LHCN-M2 (cell line): ENCODE measurements around the gene THBS4. TPM values are rescaled to one million over a fixed set of nuclear protein-coding genes. Genes with fewer than 3 reads are reported as not detected.
"Not testable (repeated sequence)": the region's sequence is repeated elsewhere in the genome, so short reads cannot be mapped to it uniquely, and the experiment has no call there.

Experiments
- DNase-seq: peaks from one replicate; pipeline ENCODE4 v3.0.0-alpha.2; 2012; ENCODE audit warnings: low read depth
- total RNA-seq: library from RNA; depleted of rRNA; stranded (reverse); fragments of >200 nt; gene quantifications from 2 replicates; pipeline ENCODE4 v1.2.3, GENCODE V29; 2014

The THBS4 gene
- total RNA-seq, 1 experiment from 2014 or later = 0.11 TPM

DNA sequence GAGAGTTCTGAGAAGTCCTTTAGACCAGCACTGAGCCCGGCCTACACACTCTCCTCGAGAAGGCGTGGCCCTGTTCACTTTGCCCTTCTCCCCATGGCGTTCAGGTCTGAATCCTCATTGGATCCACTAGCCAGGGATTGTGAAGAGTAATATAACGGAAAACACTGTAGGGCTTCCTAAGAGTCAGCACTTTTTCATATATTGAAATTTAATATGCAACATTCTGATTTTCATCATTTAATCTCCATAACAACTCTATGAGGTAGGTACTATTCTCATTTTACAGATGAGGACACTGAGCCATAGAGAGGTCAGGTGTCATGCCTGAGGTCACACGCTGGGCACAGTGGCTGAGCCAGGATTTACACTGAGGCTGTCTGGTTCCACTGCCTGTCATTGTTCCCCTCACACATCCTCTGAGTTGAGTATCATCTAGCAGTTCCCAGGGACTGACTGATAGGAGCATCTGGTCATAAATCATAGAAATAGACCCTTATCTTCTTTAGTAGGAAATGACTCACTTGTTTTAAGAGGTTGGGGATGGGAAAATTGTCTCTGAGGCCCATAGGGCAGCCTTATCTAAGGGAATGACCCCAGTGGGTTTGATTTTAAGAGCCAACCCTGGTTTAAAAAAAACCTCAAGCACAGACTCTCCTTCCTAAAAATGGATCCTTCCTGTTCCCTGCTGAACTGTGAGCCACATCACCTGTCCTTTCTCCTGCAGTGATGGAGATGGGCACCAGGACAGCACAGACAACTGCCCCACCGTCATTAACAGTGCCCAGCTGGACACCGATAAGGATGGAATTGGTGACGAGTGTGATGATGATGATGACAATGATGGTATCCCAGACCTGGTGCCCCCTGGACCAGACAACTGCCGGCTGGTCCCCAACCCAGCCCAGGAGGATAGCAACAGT is 41.2 kb downstream of the THBS4 start:
- peak; percentile 56 for DNase-seq

DNA sequence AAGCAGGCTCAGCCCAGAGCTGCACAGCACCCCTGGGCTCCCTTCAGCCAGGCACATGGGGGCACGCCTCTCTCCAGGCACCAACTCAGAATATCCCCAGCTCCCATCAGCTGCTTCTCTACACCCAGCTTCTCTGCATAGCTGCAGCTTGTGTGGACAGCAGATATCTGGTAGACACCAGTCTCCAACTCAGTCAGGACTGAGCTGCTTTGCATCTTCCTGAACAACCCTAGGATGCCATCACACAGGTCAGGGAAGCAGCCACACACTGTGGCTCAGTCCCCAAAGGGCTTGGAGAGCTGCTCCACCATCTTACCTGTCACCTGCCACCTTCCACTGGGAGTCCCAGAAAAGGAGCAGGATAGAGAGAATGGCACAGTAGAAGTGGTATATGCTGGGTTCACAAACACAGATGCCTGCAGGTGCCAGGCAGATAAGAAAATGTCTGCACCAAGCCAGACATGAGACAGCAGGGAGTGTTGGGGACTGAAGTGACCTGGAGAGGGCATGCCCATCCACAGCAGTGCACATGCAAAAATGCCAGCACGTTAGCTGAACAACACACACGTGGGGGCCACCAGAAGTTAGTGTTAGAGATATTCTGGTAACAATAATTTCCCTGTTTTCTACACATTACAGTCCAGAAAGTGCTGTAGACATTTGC is 42.0 kb downstream of the THBS4 start:
- DNase-seq = no peak

DNA sequence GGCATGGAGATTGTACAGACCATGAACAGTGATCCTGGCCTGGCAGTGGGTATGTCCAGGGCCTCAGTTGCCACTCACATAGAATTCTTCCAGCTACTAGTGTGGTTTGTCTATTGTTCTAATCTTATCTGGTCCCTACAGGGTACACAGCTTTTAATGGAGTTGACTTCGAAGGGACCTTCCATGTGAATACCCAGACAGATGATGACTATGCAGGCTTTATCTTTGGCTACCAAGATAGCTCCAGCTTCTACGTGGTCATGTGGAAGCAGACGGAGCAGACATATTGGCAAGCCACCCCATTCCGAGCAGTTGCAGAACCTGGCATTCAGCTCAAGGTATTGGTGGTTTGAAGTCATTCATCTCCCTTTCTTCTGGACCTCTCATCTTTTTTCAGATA is 43.8 kb downstream of the THBS4 start:
- DNase-seq = no peak

DNA sequence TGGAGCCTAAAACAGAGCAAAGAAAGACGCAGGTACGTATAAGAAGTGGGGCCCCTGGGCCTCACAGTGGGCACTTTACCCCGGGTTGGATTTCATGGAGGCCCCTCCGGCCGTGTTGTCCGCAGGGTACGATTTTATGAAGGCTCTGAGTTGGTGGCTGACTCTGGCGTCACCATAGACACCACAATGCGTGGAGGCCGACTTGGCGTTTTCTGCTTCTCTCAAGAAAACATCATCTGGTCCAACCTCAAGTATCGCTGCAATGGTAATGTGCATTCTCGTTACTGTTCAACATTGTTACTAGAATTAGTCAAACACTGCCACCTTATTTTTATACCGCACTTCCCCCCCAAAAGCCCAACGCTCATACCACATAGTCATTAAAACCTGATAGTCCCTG is 47.1 kb downstream of the THBS4 start:
- DNase-seq = no peak

DNA sequence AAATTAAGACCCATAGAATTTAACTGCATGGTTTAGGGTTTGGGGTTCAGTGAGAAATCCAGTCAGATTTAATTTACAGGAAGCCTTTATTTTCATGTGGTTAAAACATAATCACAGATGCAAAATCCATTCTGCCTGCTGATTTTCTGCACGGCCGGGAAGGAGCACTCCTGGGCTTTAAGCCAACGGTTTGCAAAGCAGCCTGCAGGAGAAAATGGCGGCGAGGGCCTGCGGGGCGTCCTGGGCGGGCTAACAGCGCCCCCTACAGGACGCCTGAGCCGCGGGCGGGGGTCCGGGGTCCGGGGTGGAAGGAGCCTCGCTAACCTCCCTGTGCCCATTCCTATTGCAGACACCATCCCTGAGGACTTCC is 47.6 kb downstream of the THBS4 start:
- DNase-seq = peak; percentile 56

DNA sequence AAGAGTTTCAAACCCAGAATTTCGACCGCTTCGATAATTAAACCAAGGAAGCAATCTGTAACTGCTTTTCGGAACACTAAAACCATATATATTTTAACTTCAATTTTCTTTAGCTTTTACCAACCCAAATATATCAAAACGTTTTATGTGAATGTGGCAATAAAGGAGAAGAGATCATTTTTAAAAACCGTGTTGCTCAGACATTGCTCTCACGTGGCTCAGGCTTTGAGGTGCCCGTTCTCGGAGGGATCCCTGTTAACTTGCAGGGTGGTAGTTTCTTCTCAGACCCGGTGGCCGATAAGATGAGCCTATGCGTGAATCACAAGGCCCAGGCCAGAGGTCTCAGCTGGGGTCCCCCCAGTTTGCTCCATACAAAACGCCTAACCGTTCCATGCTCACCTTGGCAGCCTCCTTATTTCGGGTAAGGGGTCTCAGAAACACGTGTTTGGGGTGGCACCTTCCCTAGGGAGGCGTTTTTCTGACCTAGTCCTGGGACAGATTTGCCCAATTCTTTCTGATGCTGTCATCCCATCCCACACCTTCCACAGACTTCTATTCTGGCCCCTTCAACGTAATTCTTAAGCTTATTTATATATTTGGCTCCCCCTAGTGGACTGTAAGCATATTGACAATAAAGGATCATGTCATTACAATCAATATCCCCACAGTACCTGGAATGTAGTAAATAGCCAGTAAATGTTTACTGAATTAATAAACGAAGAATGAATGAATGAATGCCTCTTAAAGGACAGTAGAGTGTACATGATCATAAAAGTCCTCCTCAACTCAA is 48.1 kb downstream of the THBS4 start:
- DNase-seq = peak; percentile 58

DNA sequence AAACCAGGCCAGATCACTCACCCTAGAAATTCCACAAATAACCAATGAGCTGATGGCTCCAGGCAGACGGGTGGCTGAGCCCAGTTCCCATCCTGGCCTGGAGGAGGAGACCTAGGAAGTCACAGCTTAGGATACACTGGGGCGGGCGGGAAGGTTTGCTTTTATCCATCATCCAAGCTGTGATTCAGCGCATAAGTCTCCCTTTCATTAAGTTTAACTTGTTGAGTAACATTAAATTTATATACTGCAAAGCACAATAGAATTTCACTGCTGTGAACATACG is 55.7 kb downstream of the THBS4 start:
- DNase-seq = no peak

DNA sequence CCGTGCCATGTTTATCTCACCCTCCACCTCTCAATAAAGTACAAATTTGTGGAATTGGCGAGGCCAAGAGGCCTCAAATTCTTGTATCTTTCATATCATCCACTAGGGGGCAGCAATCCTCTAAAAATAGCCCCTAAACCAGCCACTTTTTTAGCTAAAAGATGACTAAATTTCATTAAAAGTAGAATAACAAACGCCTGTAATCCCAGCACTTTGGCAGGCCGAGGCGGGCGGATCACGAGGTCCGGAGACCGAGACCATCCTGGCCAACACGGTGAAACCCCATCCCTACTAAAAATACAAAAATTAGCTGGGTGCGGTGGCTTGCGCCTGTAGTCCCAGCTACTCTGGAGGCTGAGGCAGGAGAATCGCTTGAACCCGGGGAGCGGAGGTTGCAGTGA is 56.6 kb downstream of the THBS4 start:
- DNase-seq = peak; percentile 54

DNA sequence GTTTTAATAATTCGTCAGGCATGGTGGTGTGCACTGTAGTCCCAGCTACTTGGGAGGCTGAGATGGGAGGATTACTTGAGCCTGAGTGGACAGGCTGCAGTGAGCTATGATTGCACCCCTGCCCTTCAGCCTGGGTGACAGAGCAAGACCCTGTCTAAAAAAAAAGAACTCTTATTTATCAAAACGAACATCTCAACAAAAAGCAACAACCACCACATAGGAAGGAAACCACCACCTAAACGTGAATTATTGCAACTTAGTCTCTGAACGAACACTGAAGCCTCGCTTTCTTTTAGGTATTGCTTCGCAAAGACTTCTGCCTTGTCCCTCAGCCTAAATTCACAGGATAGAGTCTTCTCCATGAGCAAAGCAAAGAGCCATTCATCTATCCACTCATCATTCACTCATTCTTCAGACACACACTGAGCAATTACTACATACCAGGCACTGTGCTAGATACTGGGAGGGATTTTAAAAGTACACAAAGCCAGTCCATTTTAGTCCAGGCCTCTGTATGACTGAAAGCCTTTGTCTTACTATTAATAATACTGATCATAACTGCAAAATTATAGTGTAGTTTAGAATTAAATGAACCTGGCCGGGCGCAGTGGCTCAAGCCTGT is 57.4 kb downstream of the THBS4 start:
- no peak for DNase-seq

DNA sequence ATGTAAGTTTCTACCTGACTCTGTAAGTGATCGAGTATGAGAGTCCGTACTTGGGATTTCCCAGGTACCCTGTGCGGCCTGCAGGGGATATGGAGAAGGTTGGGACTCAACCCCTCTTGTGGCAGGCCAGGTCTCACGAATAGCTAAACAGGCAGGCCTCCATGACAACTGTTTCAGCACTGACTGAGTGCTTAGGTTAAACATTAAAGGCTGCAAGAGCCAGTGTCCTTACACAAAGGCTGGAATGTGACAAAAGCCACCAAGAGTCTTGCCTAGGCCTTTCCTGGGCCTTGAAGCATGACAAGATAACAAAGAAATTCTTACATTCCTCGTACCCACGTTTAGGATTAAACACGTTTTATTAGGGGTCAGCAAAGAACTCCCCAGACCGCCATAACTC is 58.6 kb downstream of the THBS4 start:
- no peak for DNase-seq

DNA sequence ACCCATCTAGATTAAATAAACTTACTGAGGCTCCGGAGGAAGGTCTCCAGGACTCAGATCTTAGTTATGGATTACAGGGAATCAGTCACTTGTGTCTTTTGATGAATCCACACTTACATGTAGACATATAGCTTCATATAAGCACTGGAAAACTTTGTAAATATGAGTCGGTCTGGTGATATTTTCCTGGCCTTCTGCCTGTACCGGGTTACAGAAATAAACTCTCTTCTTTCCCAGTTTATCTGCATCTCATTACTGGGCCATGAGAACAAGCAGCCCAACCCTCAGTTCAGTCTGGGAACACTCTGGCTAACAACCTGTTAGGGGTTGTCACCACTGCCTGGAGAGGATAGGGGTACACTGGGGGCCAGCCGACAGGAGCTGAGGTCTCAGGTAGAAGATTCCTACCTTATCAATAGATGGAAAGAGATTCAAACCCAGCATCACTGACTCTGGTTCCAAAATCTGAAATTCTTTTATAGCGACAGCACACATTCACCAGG is 59.1 kb downstream of the THBS4 start:
- DNase-seq = no peak

DNA sequence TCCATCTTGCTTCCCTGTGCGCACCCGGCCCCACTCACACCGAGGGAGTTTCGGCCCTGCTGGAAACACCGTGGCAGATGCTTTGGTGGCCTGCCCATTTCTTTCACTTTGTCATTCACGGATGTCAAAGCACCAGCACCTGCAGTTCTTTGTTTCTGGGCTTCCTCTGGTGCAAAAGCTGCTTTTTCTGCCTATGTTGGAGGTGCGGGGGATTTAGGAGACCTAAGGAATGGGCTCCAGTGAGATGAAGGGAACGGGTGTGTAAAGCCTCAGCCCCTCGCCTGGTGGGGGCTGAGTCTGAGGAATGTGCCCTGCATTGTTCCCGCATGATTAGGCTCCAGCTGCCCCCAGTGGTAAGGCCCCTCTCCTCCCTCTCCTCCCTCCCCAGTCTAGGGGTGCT is 62.3 kb downstream of the THBS4 start:
- no peak for DNase-seq

DNA sequence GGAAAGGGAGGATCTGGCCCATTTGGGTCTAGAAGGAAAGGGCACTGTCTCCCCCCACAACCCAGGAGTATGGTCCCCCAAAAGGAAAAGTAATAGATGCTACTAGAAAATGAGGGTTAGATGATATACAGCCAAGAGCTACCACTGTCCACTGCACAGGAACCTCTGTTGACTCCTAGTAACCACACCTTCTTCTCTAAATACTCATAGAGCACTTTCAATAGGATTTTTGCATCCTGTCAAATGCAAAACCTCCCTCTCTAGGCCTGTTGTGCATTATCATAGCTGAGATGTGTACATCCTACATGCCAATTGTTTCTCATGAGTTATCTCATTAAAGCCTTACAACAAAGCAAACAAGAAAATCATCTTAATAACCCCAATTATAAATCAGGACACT is 66.8 kb downstream of the THBS4 start:
- DNase-seq = no peak

DNA sequence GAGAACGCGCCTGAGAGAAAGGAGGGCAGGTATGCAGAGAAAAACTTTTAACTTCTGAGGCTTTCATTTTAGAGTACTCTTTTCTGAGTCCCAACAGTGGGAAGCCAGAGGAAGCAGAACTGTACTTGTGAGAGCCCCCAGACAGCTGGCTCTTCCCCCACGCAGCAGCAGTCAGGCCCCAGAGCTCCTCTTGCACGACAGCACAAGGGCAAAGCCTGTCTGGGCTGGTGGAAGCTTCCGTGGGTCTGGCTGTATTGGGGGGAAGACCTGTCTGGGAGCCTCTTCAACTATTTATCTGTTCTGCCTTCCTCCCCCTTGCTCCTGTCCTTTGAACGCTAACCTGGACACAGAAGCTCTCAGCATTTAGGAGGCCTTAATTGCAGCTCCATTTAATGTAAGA is 68.2 kb downstream of the THBS4 start:
- no peak for DNase-seq

DNA sequence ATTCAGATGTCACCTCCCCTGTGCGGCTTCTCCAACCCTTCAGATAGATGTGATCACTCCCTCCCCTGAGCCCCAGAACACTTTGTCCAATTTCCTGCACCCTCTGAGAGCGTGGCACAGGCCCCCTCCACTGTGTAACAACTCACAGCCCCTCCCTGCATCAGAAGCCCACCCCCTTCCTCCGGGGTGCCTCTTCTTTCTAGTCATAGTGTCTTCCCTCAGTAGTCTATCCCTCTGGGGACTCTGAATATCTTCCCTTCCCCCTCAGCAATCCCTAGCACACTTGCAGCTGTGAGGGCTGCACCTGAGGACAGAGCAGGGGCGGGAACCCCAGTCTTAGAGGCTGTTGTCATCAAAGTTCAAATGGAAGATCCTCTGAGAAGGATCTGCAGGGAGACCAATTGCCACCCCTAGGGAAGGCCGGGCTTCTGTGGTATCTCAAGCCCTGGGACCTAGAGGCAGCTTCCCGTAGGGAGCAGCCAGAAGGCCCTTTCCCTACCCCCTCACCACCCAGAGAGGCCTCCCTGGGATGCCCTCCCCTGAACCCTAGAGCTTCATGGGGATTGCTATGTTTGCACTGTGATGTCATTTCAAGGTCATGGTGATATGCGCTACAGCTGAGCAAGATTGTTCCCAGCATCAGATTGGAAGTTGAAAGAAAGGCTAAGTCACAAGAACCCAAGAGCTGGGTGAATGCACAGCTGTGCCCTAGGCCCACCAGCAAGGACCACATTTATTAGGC is 70.7 kb downstream of the THBS4 start:
- no peak for DNase-seq

DNA sequence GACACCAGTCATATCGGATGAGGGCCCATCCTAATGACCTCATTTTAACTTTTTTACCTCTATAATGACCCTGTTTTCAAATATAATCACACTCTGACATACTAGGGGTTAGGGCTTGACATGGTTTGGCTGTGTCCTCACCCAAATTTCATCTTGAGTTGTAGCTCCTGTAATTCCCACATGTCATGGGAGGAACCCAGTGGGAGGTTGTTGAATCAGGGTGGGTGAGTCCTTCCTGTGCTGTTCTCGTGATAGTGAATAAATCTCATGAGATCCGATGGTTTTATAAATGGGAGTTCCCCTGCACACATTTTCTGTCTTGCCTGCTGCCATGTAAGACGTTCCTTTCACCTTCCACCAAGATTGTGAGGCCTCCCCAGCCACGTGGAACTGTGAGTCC is 71.8 kb downstream of the THBS4 start:
- DNase-seq = no peak

DNA sequence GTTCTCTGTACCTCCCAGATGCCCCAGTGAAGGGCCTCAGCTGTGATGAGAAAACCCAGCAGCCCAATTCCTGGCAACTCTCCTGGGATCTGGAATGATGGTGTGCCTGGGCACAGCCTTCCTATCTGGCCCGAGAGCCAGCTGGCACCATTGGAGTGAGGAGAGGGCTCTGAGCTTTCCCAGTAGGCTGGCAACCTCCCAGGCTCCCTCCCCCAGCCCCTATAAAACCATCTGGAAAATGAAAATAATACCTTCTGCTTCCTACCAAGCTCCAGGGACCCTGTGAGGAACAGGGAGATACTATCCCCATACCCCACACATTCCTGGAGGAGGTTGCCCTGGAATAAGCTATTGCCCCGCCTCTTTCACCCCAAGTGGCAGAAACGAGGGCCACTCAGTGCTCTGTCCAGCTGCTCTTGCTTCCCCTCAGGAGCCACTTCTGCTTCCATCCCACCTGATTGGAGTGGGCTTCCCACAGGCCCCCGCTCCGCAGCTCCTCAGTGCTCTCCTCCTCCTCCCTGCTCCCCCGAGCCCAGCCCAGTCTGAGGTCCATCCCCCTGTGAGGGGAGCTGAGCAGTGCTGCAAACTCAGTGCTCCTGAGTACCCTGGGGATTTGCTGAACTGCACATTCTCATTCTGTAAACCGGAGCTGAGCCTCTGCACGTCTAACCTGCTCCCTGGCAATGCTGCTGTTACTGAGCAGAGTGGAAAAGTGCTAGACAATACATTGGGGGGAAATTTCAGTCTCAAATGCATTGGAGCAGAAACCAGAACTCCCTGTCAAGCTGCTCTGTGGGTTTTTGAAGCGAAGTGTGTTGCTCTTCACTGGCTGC is 74.7 kb downstream of the THBS4 start:
- DNase-seq = peak; percentile 24

DNA sequence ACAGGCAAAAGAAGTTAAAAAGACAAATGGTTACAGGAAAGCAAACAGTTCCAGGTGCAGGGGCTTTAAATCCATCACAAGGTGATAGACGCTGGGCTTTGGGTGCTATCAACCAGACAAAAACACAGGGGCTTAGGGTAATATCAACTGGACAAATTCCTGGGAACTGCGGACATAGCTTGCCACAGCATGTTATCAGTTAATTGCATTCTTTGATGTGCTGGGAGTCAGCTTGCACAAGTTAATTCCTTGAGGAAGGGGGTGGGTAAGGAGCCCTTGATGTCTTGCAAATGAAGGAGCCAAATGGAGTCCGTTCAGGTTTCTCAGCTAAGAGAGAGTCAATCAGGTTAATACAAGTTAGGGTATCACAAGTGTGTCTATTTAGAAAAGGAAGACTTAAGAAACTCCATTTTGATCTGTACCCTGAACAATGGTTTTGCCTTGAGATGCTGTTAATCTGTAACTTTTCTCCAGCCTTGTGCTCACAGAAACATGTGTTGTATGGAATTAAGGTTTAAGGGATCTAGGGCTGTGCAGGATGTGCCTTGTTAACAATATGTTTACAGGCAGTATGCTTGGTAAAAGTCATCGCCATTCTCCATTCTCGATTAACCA is 76.3 kb downstream of the THBS4 start:
- not testable (repeated sequence) for DNase-seq

DNA sequence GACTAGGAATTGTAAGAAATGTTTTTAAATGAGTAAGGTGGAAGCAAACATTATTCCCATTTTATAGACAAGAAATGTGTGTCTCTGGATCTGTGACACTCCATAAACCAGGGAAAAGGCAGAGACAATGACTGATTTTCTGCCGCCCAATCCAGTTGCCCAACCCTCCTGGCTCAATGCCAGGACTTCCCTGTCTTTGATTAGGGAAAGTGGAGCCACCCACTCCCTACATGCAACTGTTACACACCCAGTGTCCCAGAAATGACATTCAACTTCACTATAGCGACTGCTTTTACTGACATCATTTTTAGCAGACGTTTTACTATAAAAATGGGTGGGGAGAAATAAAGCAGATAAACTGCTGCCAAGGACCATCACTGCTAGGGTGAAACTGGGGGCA is 79.7 kb downstream of the THBS4 start:
- DNase-seq = no peak

DNA sequence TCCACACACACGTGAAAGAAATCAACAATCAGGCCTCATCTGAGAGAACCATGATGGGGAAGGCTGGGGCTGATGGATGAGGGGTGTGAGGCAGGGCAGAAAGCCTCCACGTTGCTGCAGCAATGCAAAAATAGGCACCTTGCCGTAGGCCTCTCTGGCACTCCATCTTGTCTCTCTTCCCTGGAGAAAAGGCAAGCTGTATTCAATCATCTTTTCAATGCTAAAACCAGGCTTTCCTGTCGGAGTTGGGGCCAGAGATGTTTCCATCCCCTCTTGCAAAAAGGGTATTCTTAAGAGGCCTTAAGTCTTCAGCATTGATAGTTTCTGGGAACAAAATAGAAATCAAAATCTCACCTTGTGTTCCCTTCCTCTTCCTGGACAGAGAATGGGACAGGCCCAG is 80.9 kb downstream of the THBS4 start:
- no peak for DNase-seq
